T-helper 1 cell treated with Interleukin-12 subunit alpha and Interleukin-12 subunit beta and Interleukin-4 antibody, amounts not matched to agents 30 μg/mL and 1 μg/mL, for 36 hours (primary cell): Measurements from ENCODE around the gene CXCL11.
"Not testable (repeated sequence)": the region's sequence is repeated elsewhere in the genome, so short reads cannot be mapped to it uniquely, and the experiment has no call there.

Experiments used
- H3K27ac Mint-ChIP-seq: one replicate; pipeline ENCODE4 v1.8.0; 2021; ENCODE audit warnings: mild to moderate bottlenecking, mixed read lengths
- H3K27me3 Mint-ChIP-seq: one replicate; pipeline ENCODE4 v1.8.0; 2021; ENCODE audit warnings: low read depth, mixed read lengths
- H3K36me3 Mint-ChIP-seq: one replicate; pipeline ENCODE4 v1.8.0; 2021; ENCODE audit warnings: low read depth, mixed read lengths
- H3K4me1 Mint-ChIP-seq: one replicate; pipeline ENCODE4 v1.8.0; 2021; ENCODE audit warnings: low read depth, mixed read lengths
- H3K4me3 Mint-ChIP-seq: one replicate; pipeline ENCODE4 v1.8.0; 2021; ENCODE audit warnings: mild to moderate bottlenecking, moderate library complexity, mixed read lengths
- H3K9me3 Mint-ChIP-seq: one replicate; pipeline ENCODE4 v1.8.0; 2021; ENCODE audit warnings: mixed read lengths

CXCL11 gene

DNA sequence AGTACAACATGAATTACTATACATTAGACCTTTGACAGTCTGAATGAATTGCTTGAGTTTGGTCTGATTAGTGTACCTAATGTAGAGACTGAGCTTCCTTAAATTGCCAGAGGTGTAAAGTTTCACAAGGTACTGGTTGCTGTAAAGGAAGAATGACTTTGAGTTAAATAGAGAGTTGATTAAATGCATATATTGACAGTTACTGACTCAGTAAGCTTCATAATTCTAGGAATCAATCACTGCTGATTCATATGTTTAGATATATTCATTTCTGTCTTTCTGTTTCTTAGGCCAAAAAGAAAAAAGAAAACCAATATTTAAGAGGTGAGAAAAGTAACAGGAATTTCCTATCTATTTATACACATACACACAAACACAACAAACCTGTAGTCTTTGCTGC lies 22.4 kb upstream of the CXCL11 start:
- Mint-ChIP-seq H3K27ac (peak overlapping the region; percentile 64), H3K4me3 (peak overlapping the region; percentile 35), H3K9me3 (no peaks in the 10 kb centered on the region), H3K27me3 (no peaks in the 10 kb centered on the region), H3K36me3 (no peaks in the 10 kb centered on the region), H3K4me1 (peaks cover 57% of the 10 kb centered on the region)

DNA sequence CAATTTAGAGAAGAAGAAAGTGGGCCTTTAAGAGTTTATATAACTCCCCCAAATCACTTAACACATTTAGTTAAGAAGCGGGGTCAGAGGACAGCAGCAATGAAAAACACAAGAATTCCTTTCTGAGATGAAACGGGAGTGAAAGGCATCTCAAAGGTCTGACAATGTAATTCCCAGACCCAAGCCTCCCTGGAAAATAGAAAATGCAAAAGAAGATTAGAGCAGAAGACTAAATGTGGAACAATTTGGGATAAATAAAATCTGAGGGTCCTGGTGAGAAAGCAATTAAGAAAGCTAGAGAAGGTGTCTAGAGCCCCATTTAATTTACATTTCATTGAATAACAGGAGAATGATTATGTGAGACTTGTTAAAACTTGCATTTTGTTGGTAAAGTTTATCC lies 19.6 kb upstream of the CXCL11 start:
- H3K27me3 Mint-ChIP-seq, result no peaks in the 10 kb centered on the region
- H3K27ac Mint-ChIP-seq, result peak overlapping the region; percentile 39
- no peaks in the 10 kb centered on the region for H3K9me3 Mint-ChIP-seq

DNA sequence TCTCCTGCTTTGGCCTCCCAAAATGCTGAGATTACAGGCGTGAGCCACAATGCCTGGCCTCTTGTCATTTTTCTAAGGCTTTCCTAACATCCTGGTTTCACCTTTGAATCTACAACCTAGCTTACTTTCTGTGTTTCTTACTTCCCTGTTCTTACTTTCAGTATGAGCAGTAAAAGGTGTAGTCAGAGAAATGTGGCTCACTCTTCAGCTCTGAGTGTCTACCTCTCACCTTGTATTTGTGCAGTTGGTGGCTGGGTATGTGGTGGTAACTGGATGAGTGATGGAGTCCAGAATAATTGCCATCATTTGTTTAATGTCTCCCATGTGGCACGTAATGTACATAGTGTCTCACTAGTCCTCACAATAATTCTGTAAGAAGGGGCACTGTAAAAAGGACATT lies 19.1 kb upstream of the CXCL11 start:
- no peaks in the 10 kb centered on the region for H3K36me3 Mint-ChIP-seq
- H3K4me3 Mint-ChIP-seq, result peak overlapping the region; percentile 25
- no peaks in the 10 kb centered on the region for H3K9me3 Mint-ChIP-seq
- H3K4me1 Mint-ChIP-seq, result peaks cover 42% of the 10 kb centered on the region
- peak overlapping the region; percentile 39 for H3K27ac Mint-ChIP-seq
- H3K27me3 Mint-ChIP-seq, result no peaks in the 10 kb centered on the region

More for the DNA sequence above, 19.6 kb upstream of the CXCL11 start:
- Mint-ChIP-seq H3K4me3 (peak overlapping the region; percentile 25), H3K36me3 (no peaks in the 10 kb centered on the region), H3K4me1 (peaks cover 45% of the 10 kb centered on the region)

DNA sequence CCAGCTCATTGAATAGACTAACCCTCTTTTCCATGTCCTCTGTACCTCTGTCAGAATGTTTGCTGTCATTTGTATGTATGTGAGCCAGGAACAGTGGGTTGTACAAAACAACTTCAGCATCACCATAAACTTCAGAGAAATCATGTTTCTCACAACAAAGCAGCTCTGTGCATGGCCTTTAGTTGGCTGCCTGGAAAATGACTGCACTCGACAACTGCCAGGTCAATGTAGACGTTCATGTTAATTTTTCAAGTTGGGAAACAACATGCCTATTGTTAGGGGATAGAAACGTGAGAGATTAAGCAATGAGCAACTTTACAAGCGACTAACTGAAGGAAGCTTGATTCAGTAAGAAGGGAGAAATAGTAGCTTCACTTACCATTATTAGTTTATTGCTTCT lies 17.9 kb upstream of the CXCL11 start:
- Mint-ChIP-seq H3K4me3 (no peak overlapping the region), H3K27ac (no peak overlapping the region), H3K4me1 (peaks cover 32% of the 10 kb centered on the region), H3K36me3 (no peaks in the 10 kb centered on the region), H3K9me3 (no peaks in the 10 kb centered on the region), H3K27me3 (no peaks in the 10 kb centered on the region)

DNA sequence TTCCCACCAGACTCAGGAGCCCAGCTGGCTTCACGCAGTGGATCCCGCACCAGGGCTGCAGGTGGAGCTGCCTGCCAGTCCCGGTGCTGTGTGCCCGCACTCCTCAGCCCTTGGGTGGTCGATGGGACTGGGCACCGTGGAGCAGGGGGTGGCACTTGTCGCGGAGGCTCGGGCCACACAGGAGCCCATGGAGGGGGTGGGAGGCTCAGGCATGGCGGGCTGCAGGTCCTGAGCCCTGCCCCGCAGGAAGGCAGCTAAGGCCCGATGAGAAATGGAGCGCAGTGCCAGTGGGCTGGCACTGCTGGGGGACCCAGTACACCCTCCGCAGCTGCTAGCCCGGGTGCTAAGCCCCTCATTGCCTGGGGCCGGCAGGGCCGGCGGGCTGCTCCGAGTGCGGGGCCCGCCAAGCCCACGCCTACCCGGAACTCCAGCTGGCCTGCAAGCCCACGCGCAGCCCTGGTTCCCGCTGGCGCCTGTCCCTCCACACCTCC lies 14.7 kb upstream of the CXCL11 start:
- not testable (repeated sequence) for H3K4me3 Mint-ChIP-seq, H3K9me3 Mint-ChIP-seq, H3K27me3 Mint-ChIP-seq, H3K36me3 Mint-ChIP-seq, H3K27ac Mint-ChIP-seq
- peaks cover 13% of the 10 kb centered on the region for H3K4me1 Mint-ChIP-seq

DNA sequence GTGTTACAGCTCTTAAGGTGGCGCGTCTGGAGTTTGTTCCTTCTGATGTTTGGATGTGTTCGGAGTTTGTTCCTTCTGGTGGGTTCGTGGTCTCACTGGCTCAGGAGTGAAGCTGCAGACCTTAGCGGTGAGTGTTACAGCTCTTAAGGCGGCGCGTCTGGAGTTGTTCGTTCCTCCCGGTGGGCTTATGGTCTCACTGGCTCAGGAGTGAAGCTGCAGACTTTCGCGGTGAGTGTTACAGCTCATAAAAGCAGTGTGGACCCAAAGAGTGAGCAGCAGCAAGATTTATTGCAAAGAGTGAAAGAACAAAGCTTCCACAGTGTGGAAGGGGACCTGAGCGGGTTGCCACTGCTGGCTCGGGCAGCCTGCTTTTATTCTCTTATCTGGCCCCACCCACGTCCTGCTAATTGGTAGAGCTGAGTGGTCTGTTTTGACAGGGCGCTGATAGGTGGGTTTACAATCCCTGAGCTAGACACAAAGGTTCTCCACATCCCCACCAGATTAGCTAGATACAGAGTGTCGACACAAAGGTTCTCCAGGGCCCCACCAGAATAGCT lies 14.1 kb upstream of the CXCL11 start:
- H3K36me3 Mint-ChIP-seq, H3K27ac Mint-ChIP-seq, H3K27me3 Mint-ChIP-seq, H3K4me1 Mint-ChIP-seq, H3K9me3 Mint-ChIP-seq, H3K4me3 Mint-ChIP-seq: not testable (repeated sequence)

DNA sequence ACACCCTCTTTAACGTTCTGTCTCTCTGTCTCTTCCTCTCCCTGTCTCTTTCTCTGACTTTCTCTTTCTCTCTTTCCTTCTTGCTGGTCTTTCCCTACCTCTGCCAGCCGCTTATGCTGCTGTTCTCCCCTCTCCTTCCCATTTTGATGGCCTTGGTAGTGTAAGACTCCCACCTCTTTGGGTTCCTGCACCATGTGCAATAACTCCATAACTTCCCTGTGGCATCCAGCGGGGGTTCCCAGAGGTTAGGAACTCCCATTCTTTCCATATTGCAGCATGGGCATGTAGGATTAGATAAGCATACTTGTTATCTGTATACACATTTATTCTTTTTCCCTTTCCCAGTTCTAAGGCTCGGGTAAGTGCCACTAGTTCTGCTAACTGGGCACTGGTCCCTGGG lies 8.8 kb upstream of the CXCL11 start:
- H3K27ac Mint-ChIP-seq, result peak overlapping the region; percentile 0
- not testable (repeated sequence) for H3K4me1 Mint-ChIP-seq, H3K9me3 Mint-ChIP-seq, H3K36me3 Mint-ChIP-seq, H3K4me3 Mint-ChIP-seq, H3K27me3 Mint-ChIP-seq

DNA sequence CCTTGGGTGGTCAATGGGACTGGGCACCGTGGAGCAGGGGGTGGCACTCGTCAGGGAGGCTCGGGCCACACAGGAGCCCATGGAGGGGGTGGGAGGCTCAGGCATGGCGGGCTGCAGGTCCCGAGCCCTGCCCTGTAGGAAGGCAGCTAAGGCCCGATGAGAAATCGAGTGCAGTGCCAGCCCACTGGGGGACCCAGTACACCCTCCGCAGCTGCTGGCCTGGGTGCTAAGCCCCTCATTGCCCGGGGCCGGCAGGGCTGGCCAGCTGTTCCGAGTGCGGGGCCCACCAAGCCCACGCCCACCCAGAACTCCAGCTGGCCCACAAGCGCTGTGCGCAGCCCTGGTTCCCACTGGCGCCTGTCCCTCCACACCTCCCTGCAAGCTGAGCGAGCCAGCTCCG lies 7.4 kb upstream of the CXCL11 start:
- H3K27me3 Mint-ChIP-seq, H3K27ac Mint-ChIP-seq, H3K4me1 Mint-ChIP-seq, H3K36me3 Mint-ChIP-seq, H3K9me3 Mint-ChIP-seq, H3K4me3 Mint-ChIP-seq: not testable (repeated sequence)

DNA sequence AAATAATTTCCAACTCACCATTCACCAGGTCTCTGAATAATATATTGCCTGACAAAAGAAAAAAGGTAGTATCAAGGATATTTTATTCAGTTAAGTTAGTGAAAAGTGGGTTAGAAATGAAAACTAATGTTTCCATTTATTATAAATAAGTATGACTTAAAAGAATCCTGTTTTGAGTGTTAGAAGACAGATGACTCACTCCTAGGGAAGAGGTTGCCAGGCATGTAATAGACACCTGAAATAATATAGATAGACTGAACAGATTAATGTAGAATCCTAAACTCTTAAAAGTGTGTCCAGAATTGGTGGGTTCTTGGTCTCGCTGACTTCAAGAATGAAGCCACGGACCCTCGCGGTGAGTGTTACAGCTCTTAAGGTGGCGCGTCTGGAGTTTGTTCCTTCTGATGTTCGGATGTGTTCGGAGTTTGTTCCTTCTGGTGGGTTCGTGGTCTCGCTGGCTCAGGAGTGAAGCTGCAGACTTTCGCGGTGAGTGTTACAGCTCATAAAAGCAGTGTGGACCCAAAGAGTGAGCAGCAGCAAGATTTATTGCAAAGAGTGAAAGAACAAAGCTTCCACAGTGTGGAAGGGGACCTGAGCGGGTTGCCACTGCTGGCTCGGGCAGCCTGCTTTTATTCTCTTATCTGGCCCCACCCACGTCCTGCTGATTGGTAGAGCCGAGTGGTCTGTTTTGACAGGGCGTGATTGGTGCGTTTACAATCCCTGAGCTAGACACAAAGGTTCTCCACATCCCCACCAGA lies 6.5 kb upstream of the CXCL11 start:
- H3K4me1 Mint-ChIP-seq, H3K36me3 Mint-ChIP-seq, H3K4me3 Mint-ChIP-seq, H3K27me3 Mint-ChIP-seq, H3K9me3 Mint-ChIP-seq, H3K27ac Mint-ChIP-seq: not testable (repeated sequence)

DNA sequence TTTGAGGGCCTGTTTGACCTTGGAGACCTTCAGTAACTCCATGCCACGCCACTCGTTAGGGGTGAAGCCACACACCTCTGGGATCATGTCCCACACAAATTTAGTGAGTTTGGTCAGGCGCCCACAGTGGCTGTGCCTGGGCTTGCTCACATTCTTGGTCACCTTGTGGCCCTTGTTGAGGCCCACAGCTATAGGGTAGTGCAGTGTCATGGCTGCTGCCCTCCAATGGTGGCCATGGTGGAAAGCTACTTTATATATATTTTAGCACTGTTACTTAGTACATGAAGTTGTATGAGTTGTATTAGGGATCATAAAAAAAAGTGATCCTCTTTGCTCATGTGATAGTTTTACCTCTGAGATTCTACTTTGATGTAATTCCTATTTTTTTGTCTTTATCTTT lies 985 bp upstream of the CXCL11 start:
- H3K4me1 Mint-ChIP-seq, result peaks cover 4% of the 10 kb centered on the region
- H3K36me3 Mint-ChIP-seq, result no peaks in the 10 kb centered on the region
- no peak overlapping the region for H3K4me3 Mint-ChIP-seq
- H3K27me3 Mint-ChIP-seq, result no peaks in the 10 kb centered on the region
- no peaks in the 10 kb centered on the region for H3K9me3 Mint-ChIP-seq
- no peak overlapping the region for H3K27ac Mint-ChIP-seq

DNA sequence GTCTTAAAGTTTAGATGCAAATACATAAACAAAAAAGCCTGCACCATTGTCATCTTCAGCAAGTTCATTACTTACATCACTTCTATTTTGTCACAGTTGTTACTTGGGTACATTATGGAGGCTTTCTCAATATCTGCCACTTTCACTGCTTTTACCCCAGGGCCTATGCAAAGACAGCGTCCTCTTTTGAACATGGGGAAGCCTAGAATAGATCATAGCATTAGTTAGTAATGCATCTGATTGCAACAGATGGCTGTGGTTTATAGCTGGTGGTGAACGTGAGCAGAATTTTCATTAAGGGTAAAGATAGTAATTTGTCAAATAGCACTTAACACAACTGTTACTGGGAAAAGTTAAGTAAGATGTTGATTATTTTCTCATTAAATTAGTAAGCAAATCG lies 729 bp downstream of the CXCL11 start:
- Mint-ChIP-seq H3K4me3 (no peak overlapping the region), H3K36me3 (no peaks in the 10 kb centered on the region), H3K9me3 (no peaks in the 10 kb centered on the region), H3K27me3 (peaks cover 10% of the 10 kb centered on the region), H3K27ac (no peak overlapping the region), H3K4me1 (peaks cover 2% of the 10 kb centered on the region)

DNA sequence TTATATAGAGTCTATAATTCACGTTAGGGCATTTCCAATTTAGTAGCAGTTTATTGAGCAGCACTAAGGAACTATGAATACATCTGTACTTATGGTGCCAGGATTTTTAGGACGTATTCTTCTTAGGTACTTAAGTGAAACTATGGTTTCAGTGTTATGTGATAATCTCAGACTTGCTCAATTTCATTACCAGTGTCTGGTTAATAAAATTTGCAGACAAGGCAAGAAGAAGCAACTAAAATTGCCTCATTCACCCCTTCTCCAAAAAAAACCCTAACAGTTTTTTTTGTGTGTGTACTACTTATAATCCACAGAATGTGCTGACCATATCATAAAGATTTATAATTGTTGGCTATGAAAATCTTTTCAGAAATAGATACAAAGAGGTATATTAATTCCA lies 6.6 kb downstream of the CXCL11 start:
- no peak overlapping the region for H3K4me3 Mint-ChIP-seq
- peaks cover 22% of the 10 kb centered on the region for H3K4me1 Mint-ChIP-seq

DNA sequence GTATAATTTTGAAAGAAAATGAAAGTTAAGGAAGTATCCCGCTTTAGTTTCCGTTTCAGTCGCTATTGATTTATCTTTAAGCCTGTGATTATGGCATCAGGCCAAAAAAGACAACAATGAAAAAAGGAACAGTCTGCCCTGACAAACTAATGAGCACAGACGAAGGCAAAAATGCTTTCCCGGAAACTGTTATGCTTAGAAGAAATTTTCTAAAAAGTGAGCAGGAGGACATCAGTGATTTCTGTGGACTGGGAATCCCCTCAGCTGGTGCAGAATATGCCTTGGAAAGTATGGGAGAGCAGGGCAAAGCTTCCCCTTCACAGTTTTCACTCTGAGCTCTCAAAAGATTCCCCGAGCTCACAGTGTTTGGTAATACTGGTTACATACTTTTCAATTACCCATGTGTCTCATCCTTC lies 7.5 kb downstream of the CXCL11 start:
- Mint-ChIP-seq H3K4me3 (peak overlapping the region; percentile 7), H3K36me3 (peaks cover 6% of the 10 kb centered on the region), H3K9me3 (no peaks in the 10 kb centered on the region), H3K27me3 (peaks cover 10% of the 10 kb centered on the region), H3K27ac (no peak overlapping the region), H3K4me1 (peaks cover 30% of the 10 kb centered on the region)

More for the DNA sequence above, 6.6 kb downstream of the CXCL11 start:
- no peaks in the 10 kb centered on the region for H3K9me3 Mint-ChIP-seq
- H3K27ac Mint-ChIP-seq, result no peak overlapping the region
- peaks cover 6% of the 10 kb centered on the region for H3K36me3 Mint-ChIP-seq
- peaks cover 10% of the 10 kb centered on the region for H3K27me3 Mint-ChIP-seq

DNA sequence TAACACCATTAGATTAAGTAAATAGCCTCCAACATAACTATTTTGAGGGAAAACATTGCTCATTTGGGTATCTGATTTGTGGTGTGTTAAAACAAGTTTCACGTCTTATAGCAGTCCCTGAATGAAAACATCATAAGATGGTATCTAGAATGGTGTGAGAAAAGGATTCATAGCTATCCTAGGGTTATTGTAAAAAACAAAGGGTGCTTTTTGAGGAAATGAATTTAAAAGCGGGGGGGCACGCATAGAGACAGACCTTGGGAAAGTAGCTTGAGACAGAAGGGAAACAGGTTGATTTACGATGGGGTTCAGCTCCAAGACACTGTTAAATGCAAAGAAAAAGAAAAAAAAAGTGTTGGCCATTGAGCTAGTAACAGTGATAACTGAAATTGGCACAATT lies 11.8 kb downstream of the CXCL11 start:
- Mint-ChIP-seq H3K27me3 (no peaks in the 10 kb centered on the region), H3K36me3 (peaks cover 4% of the 10 kb centered on the region), H3K4me1 (peaks cover 42% of the 10 kb centered on the region), H3K27ac (no peak overlapping the region), H3K9me3 (no peaks in the 10 kb centered on the region), H3K4me3 (no peak overlapping the region)

DNA sequence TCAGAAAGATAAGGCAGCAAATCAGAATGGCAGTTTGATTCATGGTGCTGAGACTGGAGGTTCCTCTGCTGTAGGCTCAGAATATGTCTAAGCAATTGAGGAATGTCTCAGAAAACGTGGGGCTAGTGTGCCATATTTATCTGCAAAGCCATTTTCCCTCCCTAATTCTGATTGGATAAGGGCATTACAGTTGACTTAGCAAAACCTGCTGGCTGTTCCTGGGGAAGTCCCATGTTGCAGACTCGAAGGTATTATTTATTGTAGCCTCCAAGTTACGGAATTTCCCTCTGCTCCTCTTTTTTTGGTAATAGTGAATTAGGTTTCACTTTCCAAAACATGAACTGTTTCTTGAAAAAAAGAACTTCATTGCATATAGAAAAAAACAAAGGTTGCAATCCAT lies 12.5 kb downstream of the CXCL11 start, which contains the start of gene CXCL10:
Gene CXCL10, minus strand, starts transcription at position 109 of the 400 bp plus-strand sequence. Its CDS starts 66 bp downstream, at position 43.
- Mint-ChIP-seq H3K4me3 (peak within 1 kb of the TSS; percentile 10), H3K4me1 (peaks cover 38% of the 10 kb centered on the region), H3K9me3 (no peaks in the 10 kb centered on the region), H3K27me3 (no peaks in the 10 kb centered on the region), H3K27ac (no peak within 1 kb of the TSS), H3K36me3 (peaks cover 2% of the 10 kb centered on the region)
